K562 (cell line): Measurements from ENCODE around the gene DLG3.

Experiments
- CHD2 ChIP-seq: IDR thresholded peaks from 2 replicates; pipeline ENCODE4 v1.6.1; 2011; ENCODE audit warnings: low read depth, low read length
- CREM ChIP-seq: IDR thresholded peaks from 2 replicates; pipeline ENCODE4 v1.6.1; 2014; ENCODE audit warnings: antibody characterized with exemption, low read depth
- PCBP2 ChIP-seq: fragments of 200-400 bp; formaldehyde crosslinking; IDR thresholded peaks from 2 replicates; pipeline ENCODE4 v1.6.1; 2018; ENCODE audit warnings: low read length, low read depth, mild to moderate bottlenecking, moderate library complexity; ENCODE audit not compliant: poor library complexity, severe bottlenecking

DNA sequence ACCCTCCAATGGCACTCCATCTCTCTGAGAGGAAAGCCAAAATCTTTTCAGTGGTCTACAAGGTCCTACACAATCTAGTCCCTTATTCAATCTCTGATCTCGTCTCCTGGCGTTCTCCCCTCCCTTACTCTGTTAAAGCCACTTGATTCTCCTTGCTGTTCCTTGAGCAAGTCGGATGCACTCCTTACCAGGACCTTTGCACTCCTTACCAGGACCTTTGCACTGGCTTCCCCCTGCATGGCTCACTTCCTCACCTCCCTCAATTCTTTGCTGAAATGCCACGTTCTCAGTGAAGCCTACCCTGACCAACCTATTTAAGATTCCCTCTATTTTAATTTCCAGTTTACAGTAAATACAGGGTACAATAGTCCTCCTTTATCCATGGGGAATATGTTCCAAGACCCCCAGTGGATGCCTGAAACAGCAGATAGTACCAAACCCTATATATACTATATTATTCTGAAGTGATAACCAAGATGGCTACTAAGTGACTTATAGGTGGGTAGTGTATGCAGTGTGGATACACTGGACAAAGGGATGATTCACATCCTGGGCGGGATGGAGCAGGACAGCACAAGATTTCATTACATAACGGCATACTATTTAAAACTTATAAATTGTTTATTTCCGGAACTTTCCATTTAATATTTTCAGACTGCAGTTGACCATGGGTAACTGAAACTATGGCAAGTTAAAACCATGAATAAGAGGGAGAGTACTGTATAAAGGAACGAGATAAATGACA is 6.5 kb upstream of the DLG3 start:
- TF ChIP-seq CREM, result no peak
- no peak for TF ChIP-seq PCBP2
- TF ChIP-seq CHD2, result no peak
